ENCODE data around the gene KMT2D.

Gene KMT2D

GRCh38 chr12:49031573-49032161, 28.9 kb downstream of the KMT2D start:
- DNase-seq, result no peak

DNA sequence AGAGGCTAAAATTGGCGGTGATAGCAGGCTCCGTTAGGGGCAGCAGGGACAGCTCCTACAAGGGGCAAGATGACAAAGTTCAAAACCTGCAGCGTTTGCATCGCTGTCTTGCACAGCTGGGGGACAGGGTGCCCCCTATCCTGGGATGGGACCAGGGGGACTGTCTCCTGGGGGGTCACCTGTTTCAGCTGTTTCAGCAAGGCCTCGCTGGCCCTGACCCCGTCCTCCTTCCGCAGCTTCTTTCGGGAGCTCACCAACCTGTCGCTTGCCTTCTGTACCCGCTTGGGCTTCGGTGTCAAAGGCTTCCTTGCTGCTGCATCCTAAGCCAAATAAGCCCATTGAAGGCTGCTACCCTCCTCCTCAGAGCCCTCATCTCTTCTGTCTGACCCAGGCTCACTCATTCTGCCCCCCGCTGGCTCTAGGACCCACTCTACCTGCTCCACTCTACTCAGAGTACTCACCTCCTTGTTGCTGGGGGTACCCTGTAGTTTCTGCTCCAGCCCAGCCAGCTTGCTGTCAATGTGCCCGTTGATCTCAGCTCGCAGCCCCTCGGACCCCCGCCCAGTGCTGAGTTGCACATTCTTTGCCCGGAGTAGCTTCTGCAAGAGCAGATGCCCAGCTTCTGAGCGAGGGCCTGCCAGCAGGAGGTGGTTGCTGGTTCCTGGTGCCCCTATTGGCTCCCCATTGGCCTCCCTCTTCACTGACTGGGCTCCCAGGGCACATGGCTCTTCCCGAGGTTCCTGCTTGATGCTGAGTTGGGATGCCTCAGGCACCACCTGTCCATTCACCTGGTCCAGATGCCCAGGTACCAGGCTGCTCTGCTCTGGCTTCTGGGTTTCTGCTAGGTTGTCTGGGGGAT, 29.7 kb downstream of the KMT2D start:
- no peak for DNase-seq

- DNase-seq, result no peak
These were observed 30.5 kb downstream of the KMT2D start for GRCh38 chr12:49030119-49030518.

DNA sequence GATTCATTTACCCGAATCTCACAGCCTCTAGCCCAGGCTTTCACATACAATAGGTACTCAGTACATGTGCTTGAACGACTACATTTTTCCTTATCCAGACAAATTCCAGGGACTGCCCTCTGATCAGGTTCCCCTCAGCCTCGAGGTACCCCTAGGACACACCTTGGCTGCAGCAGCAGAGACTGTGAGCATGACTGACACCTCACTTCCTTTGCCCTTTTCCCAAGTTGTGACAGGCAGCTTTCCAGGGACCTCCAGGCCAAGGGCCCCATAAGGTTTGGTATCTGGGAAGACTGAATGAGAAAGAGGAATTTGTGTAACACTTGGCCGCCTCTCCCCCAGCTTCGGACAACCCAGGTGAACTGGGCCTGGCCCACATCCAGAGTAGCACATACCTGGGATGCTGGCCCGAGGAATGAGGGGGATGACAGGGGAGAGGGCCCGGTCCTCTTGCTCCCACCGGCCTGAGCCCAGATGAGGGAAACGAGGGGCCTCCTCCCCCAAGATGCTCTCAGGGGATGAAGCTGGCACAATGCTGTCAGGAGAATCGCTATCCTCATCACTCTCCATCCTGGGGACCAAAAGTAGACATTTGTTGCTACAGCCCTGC, 31.8 kb downstream of the KMT2D start:
- no peak for DNase-seq

DNA sequence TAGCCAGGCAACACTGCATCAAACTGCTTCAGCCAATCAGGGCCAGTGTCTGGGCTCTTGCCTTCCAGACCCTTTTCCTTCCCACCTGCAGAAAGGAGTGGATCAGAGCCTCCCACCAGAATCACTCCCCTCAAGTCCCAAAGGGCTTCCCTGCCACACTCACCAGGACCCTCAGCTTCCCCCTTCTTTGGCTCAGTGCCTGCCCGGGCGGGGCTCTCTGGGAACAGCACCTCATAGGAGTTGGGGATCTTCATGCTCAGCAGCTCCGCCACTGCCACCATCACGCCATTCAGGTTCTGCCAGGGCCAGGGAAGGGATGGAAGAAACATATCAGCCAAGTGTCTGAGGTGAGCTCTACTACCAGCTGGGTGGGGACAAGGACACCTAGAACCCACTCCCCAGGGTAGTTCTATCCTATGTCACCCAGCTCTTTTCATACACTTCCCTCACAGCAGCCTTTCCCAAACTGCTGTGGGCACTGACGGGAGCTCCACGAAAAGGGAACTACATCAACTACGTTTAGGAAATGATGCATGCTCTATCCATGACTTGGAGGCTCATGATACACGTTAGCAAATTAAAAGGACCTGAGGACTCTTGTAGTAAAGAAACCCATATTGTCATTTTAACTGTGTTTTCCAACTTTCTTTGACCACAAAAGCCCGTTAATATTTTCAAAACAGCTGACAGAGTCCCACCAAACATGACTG, 32.6 kb downstream of the KMT2D start:
- DNase-seq, result no peak

GRCh38 chr12:49026678-49027480, 33.7 kb downstream of the KMT2D start:
- DNase-seq, result no peak

DNA sequence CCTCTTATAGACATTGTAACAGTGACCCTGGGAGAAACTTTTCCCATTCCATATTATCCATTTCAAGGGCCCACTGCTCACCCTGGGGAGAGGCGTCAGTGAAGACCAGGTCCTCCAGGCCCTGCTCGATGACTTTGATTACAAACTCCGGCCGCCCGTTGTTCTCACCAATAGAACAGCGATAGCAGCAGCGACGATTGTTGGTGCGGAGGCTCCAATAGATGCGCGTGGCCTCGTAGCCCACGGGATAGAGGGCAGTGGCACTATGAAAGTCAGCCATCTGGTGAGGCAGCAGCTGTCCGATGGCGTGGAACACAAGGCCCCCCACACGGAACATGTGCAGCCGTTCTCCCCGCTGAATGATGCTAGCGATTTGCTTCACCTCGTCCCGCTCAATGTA, 34.5 kb downstream of the KMT2D start:
- DNase-seq, result no peak

- DNase-seq, result no peak
These were observed 35.1 kb downstream of the KMT2D start for GRCh38 chr12:49025463-49025862.

GRCh38 chr12:49024543-49024942, 36.1 kb downstream of the KMT2D start:
- DNase-seq, result no peak

GRCh38 chr12:49023812-49024211, 36.8 kb downstream of the KMT2D start:
- no peak for DNase-seq

GRCh38 chr12:49022558-49023178, 37.9 kb downstream of the KMT2D start:
- no peak for DNase-seq

DNA sequence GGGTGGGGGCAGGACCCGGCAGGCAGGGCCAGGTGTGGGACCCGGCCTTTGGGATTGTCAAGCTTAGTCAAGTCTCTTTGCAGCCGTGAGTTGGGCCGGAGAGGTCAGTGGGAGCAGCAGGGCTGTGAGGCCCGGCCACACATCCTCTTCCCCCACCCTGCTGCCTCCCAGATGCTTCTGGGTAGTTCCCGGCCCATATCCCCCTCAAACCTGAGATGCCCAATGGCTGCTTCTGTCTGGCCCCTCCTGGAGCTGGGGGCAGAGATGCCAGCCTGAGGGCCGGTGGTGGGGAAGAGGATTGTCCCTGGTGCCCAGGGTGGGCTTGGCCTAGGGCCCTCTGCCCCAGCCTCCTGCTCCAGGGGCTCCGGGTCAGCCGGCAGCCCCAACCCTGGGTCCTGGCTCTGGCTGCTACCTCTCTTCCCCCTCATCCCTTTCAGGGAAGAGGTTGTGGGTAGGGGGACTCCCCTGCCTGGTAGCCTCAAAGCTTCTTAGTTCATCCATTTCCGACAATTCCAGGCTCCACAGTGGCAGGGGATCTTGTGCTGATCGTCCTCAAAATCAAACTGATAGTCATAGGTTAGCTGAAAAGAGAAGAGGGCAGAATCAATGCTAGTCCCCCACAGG, 39.2 kb downstream of the KMT2D start:
- DNase-seq, result no peak

- no peak for DNase-seq
These were observed 40.2 kb downstream of the KMT2D start for GRCh38 chr12:49020441-49020840.

GRCh38 chr12:49019443-49020324, 40.9 kb downstream of the KMT2D start:
- peak; percentile 84 for DNase-seq

GRCh38 chr12:49019120-49019430, 41.5 kb downstream of the KMT2D start:
- no peak for DNase-seq

DNA sequence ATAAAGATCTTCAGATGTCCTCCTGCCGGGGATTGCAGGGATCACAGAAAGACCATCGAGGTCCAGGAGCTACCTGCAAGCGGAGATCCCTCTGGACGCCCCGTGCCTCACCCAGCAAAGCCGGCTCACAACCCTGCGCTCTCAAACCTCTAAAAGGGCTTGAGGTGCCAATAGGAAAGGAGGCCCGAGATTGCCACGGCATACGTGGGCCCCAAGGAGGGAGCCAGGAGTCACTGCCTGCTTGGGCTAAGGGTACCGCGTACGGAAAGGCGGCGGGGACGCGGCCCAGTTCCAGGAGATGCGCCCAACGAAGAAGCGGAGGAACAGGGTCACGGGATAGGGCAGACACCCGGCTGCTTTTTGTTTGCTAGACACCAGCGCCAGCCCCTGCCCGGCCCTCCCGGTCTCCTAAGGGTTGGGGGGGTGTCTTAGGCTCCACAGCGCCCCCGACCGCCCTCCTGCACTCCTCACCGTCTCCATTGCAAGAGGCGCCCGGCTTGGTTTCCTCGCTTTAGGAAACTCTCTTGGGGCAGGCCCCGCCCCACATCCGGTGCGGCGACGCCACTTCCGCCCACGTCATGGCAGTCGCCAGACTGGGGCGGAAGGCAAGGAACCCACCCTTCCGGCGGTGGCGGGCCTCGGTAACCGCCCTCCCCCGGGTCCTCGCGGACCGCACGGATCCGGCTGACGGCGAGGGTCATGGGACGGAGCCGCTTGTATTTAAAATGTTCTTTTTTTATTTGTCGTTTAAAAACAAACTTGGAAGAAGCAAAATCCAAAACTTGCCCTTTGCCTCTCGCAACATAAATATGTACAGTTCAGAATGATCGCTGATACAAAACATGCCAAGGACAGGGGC, 42.1 kb downstream of the KMT2D start, which contains the start of gene PRKAG1:
PRKAG1 (minus strand) TSS at position 516 of the 859 bp plus-strand sequence; CDS start at position 480, 36 bp downstream.
- DNase-seq, result peak; percentile 99

DNA sequence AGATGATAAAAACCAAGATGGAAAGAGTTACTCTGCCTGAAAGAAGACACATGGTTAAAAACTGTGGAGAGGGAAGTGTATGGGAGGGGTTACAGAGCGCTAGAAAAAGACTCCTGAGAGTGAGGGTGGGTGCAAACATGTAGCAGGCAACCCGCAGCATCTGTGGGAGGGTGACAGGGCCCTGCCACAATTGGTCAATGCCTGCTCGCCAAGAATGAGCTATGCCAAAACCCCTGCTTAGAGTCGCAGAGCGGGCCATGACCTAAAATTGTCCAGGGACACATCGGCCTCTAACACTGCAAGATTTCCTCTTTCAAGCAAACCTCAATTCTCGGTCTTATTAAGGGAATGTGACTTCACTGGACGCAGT, 42.7 kb downstream of the KMT2D start:
- DNase-seq, result peak; percentile 56

DNA sequence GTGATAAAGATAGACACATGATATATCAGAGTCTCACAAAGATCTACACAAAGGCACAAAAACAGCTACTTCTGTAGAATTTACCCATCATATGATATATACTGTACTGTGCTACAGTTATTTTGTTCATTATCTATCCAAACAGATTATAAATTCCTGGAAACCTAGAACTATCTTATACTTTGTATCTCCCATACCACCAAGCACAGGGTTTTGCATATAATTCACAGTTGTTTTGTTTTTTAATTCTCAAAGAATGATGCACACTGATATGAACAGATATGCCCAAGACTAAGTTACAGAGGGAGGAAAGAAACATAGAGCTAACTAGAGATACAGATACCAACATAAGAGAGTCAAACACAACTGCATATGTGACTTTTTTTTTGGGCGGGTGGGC, 45.4 kb downstream of the KMT2D start:
- DNase-seq, result no peak

- DNase-seq, result peak; percentile 24
These were observed 46.0 kb downstream of the KMT2D start for GRCh38 chr12:49014547-49014946.

DNA sequence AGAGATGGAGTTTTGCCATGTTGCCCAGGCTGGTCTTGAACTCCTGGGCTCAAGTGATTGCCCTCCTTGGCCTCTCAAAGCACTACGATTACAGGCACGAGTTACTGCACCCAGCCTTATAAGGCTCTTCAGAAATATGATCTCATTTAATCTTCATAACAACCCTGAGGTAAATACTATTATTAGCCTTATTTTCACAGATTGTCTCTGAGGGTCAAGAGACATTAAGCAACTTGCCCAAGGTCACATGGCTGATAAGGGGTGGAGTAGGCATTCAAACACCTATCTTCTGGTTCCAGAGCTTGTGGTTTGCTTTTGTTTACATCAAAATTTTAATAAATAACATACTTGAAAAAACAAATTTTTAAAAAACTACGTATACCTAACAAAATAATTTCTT, 47.2 kb downstream of the KMT2D start:
- DNase-seq, result no peak

Data from NCI-H82 (cell line).